HCT116 (cell line): Measurements from ENCODE around the gene CAB39. TPM values are rescaled to one million over a fixed set of nuclear protein-coding genes. Genes with fewer than 3 reads are reported as not detected.

Source experiments
- ATAC-seq: fragments of 200-7000 bp; cut with Tn5 transposase; 2 replicates; pipeline ENCODE4 v1.9.1; 2020; ENCODE audit warnings: mild to moderate bottlenecking, moderate library complexity
- BruUV-seq: library from RNA; stranded (reverse); fragments of 400-500 nt; replicated peaks from 2 replicates; lab custom pipeline; 2021; lab: Mats Ljungman, UMichigan
- CTCF ChIA-PET: fragments of 300-600 bp; sonication (Branson Sonifier 250); formaldehyde crosslinking; loops from one replicate; lab custom pipeline; 2021; ENCODE audit warnings: antibody characterized with exemption; lab: Charles Lee
- POLR2A ChIA-PET: fragments of 300-600, 350-600 bp; sonication (Branson Sonifier 250); formaldehyde crosslinking; loops from one replicate; lab custom pipeline; 2021; ENCODE audit warnings: antibody characterized with exemption; lab: Charles Lee
- RAD21 ChIA-PET, 2 experiments: fragments of 300-600 bp; sonication (Branson Sonifier 250); formaldehyde crosslinking; loops; one replicate each; lab custom pipeline; 2023; ENCODE audit warnings: low total read pairs in 2 of 2; ENCODE audit not compliant: uncharacterized antibody in 2 of 2, unreplicated experiment in 2 of 2, low non-redundant PET in 1 of 2; lab: Charles Lee
- DNase-seq: peaks from one replicate; pipeline ENCODE4 v3.0.0-alpha.2; 2010; ENCODE audit warnings: low read depth, low spot score
- H2AFZ ChIP-seq: fragments of 200-600 bp; shearing (Covaris generic), sonication (generic); 2 replicates; pipeline ENCODE4 v1.6.1; 2017; ENCODE audit warnings: low read depth, mixed run types, mixed read lengths, antibody characterized with exemption, low read length; ENCODE audit not compliant: poor library complexity, severe bottlenecking
- H3K27ac ChIP-seq: 2 replicates; pipeline ENCODE4 v1.5.1; 2012; ENCODE audit warnings: low read depth, low read length
- H3K27me3 ChIP-seq: fragments of 200-600 bp; sonication (generic); 2 replicates; pipeline ENCODE4 v1.6.1; 2016; ENCODE audit warnings: mixed run types, low read length, mixed read lengths; ENCODE audit not compliant: insufficient read depth
- H3K36me3 ChIP-seq, 2 experiments: fragments of 200-500 bp in 1 of 2; fragments of 200-600 bp in 1 of 2; sonication (Bioruptor generic) in 1 of 2; sonication (generic) in 1 of 2; 2 replicates each; pipeline versions ENCODE4 v1.5.1 to v1.6.1; 2014 to 2016; ENCODE audit warnings: low read length in 2 of 2, inconsistent platforms in 1 of 2, mixed read lengths in 1 of 2, mixed run types in 1 of 2; ENCODE audit not compliant: insufficient read depth in 2 of 2, control insufficient read depth in 1 of 2
- H3K4me1 ChIP-seq, 2 experiments: fragments of 200-600 bp in 1 of 2; sonication (generic) in 1 of 2; 2 replicates each; pipeline versions ENCODE4 v1.5.1 to v1.6.1; 2012 to 2017; ENCODE audit warnings: low read length in 2 of 2, inconsistent platforms in 1 of 2, mild to moderate bottlenecking in 1 of 2, mixed read lengths in 1 of 2, mixed run types in 1 of 2, moderate library complexity in 1 of 2; ENCODE audit not compliant: insufficient read depth in 2 of 2, control insufficient read depth in 1 of 2
- H3K4me2 ChIP-seq: fragments of 200-600 bp; sonication (generic); 2 replicates; pipeline ENCODE4 v1.6.1; 2017; ENCODE audit warnings: mixed run types, low read length, mixed read lengths
- H3K4me3 ChIP-seq, 2 experiments: fragments of 200-600 bp in 1 of 2; sonication (generic) in 1 of 2; replicated peaks in 1 of 2; 2 replicates each; pipeline ENCODE4 v1.5.1; 2011 to 2016; ENCODE audit warnings: low read length in 2 of 2, control low read depth in 1 of 2, low read depth in 1 of 2, mild to moderate bottlenecking in 1 of 2, mixed read lengths in 1 of 2, mixed run types in 1 of 2
- H3K79me2 ChIP-seq: fragments of 200-600 bp; sonication (generic); 2 replicates; pipeline ENCODE4 v1.6.1; 2017; ENCODE audit warnings: mild to moderate bottlenecking, mixed run types, low read length, moderate library complexity, mixed read lengths; ENCODE audit not compliant: insufficient read depth
- H3K9ac ChIP-seq: fragments of 200-600 bp; sonication (generic); 2 replicates; pipeline ENCODE4 v1.6.1; 2016; ENCODE audit warnings: low read length, mixed read lengths
- H3K9me2 ChIP-seq: fragments of 200-600 bp; sonication (generic), shearing (Covaris generic); 2 replicates; pipeline ENCODE4 v1.6.1; 2017; ENCODE audit warnings: mixed run types, mild to moderate bottlenecking, moderate library complexity; ENCODE audit not compliant: insufficient read depth
- H3K9me3 ChIP-seq, 2 experiments: fragments of 200-500 bp in 1 of 2; fragments of 200-600 bp in 1 of 2; sonication (Bioruptor generic) in 1 of 2; sonication (generic) in 1 of 2; 2 replicates each; pipeline ENCODE4 v1.6.1; 2014 to 2017; ENCODE audit warnings: low read length in 2 of 2, mixed read lengths in 2 of 2, inconsistent platforms in 1 of 2, low read depth in 1 of 2, mild to moderate bottlenecking in 1 of 2, mixed run types in 1 of 2, moderate library complexity in 1 of 2; ENCODE audit not compliant: control insufficient read depth in 1 of 2, insufficient read depth in 1 of 2
- H4K20me1 ChIP-seq: fragments of 200-600 bp; sonication (generic), shearing (Covaris generic); 2 replicates; pipeline ENCODE4 v1.6.1; 2017; ENCODE audit warnings: mixed run types, mild to moderate bottlenecking, moderate library complexity; ENCODE audit not compliant: insufficient read depth
- ATF3 ChIP-seq: IDR thresholded peaks from 2 replicates; pipeline ENCODE4 v1.6.1; 2012
- CEBPB ChIP-seq: IDR thresholded peaks from 2 replicates; pipeline ENCODE4 v1.6.1; 2012; ENCODE audit warnings: low read depth
- EGR1 ChIP-seq: IDR thresholded peaks from 2 replicates; pipeline ENCODE4 v1.6.1; 2012; ENCODE audit warnings: low read depth
- EZH2 ChIP-seq: fragments of 200-600 bp; sonication (generic); IDR thresholded peaks from 2 replicates; pipeline ENCODE4 v1.6.1; 2017; ENCODE audit warnings: antibody characterized with exemption, mixed run types
- EZH2phosphoT487 ChIP-seq: fragments of 200-600 bp; IDR thresholded peaks from 2 replicates; pipeline ENCODE4 v1.6.1; 2018; ENCODE audit warnings: antibody characterized with exemption, borderline replicate concordance
- FOSL1 ChIP-seq: IDR thresholded peaks from 2 replicates; pipeline ENCODE4 v1.6.1; 2012; ENCODE audit warnings: low read depth
- JUND ChIP-seq: IDR thresholded peaks from 2 replicates; pipeline ENCODE4 v1.6.1; 2012
- MAX ChIP-seq: IDR thresholded peaks from 2 replicates; pipeline ENCODE4 v1.6.1; 2012
- POLR2AphosphoS5 ChIP-seq: IDR thresholded peaks from 2 replicates; pipeline ENCODE4 v1.6.1; 2011; ENCODE audit warnings: mild to moderate bottlenecking, low read depth, low read length, moderate library complexity
- RAD21 ChIP-seq: IDR thresholded peaks from 2 replicates; pipeline ENCODE4 v1.6.1; 2012; ENCODE audit warnings: low read depth, mild to moderate bottlenecking
- SP1 ChIP-seq: IDR thresholded peaks from 2 replicates; pipeline ENCODE4 v1.6.1; 2012; ENCODE audit warnings: low read depth
- ZNF274 ChIP-seq: fragments of 200-500 bp; sonication (Bioruptor generic); IDR thresholded peaks from 2 replicates; pipeline ENCODE4 v1.6.1; 2014; ENCODE audit warnings: mild to moderate bottlenecking, low read depth, low read length, inconsistent platforms
- intact Hi-C: fragments of 100-400 bp; cut with micrococcal nuclease; formaldehyde crosslinking; loops from 2 replicates; pipeline ENCODE4 v1.10.0; 2022
- total RNA-seq: library from RNA; stranded (reverse); gene quantifications from one replicate; pipeline ENCODE4 v1.2.1, GENCODE V29; 2021; ENCODE audit not compliant: unreplicated experiment

CAB39 gene
- total RNA-seq, 1 experiment from 2014 or later, result 63.6 TPM

- peak overlapping the region; percentile 98 for H3K4me2 ChIP-seq
- no peak for TF ChIP-seq EZH2
- no peak for TF ChIP-seq ATF3
- no peak for TF ChIP-seq MAX
- TF ChIP-seq JUND, result no peak
- TF ChIP-seq POLR2AphosphoS5, result no peak
- H3K4me1 ChIP-seq, result peaks cover 24 to 34% of the 10 kb centered on the region in 2 experiments
- no peak for DNase-seq
- no TSS peak for BruUV-seq
- H3K36me3 ChIP-seq, result no peaks in the 10 kb centered on the region
- H3K9me3 ChIP-seq, result no peaks in the 10 kb centered on the region
- no peaks in the 10 kb centered on the region for H4K20me1 ChIP-seq
- H3K79me2 ChIP-seq, result peaks cover 6% of the 10 kb centered on the region; the same call in 1 of the 2 replicates
- H2AFZ ChIP-seq, result peak overlapping the region; percentile 88
- no peak overlapping the region for H3K9ac ChIP-seq
- ChIA-PET POLR2A (no interaction called here), CTCF (interaction anchor here (0.8 to 1.4 kb wide), 2 partner anchors 11 to 16 kb away, joined by 3 to 4 read pairs; no protein-coding TSS in a partner anchor), RAD21 (no interaction called here)
- H3K9me2 ChIP-seq, result no peaks in the 10 kb centered on the region
- H3K27me3 ChIP-seq, result no peaks in the 10 kb centered on the region
- H3K4me3 ChIP-seq, result peak overlapping the region in 1 of 2 experiments; percentile 92; a peak in 3 of 4 replicates
- no peak overlapping the region; the same call in 1 of the 2 replicates for H3K27ac ChIP-seq
- intact Hi-C loops, result loop anchor here (1.0 kb wide), 1 partner anchor 13 kb away; no protein-coding TSS in a partner anchor
- ATAC-seq, result no peak
These were observed 150.9 kb downstream of the CAB39 start for GRCh38 chr2:230863442-230864121.

DNA sequence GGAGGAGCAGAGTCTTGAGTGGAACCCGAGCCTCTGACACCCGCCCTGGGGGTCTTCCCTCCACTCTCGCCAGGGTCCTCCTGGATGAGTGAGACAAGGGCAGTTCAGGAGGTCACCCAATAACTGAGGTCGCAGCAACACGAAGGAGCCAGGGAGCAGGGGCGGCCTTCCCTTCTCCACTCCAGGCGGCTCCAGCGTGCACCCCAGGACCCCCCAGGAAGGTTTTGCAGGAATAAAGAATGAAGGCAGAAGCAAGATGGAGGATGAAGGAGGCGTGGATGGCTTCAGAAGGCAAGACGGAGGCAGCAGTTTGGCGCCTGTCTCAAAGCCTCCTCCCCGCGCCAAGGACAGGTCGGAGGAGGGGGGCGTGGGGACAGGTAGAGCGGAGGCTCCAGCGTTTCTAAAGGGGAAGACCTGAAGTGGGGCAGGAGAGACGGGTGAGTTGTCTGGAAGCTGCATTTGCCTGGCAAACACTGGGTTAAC is 151.5 kb downstream of the CAB39 start:
- H3K9me2 ChIP-seq, result no peaks in the 10 kb centered on the region
- ATAC-seq (no peak; the same call in 1 of the 2 replicates), DNase-seq (no peak)
- peak overlapping the region; percentile 88 for H2AFZ ChIP-seq
- H3K27ac ChIP-seq, result peak overlapping the region; percentile 33
- ChIA-PET POLR2A (no interaction called here), CTCF (interaction anchor here (1.0 to 1.4 kb wide), 3 partner anchors 11 to 40 kb away, joined by 4 to 7 read pairs (median 4); no protein-coding TSS in a partner anchor), RAD21 (no interaction called here)
- peak overlapping the region; percentile 80 for H3K9ac ChIP-seq
- no TSS peak for BruUV-seq
- peak overlapping the region; percentile 44 to 92 for H3K4me3 ChIP-seq
- intact Hi-C loops, result loop anchor here (1.0 kb wide), 1 partner anchor 14 kb away; no protein-coding TSS in a partner anchor
- peak overlapping the region; percentile 98 for H3K4me2 ChIP-seq
- TF ChIP-seq RAD21 (no peak), MAX (no peak), EZH2phosphoT487 (no peak), JUND (no peak), POLR2AphosphoS5 (no peak), ZNF274 (no peak), EGR1 (no peak), FOSL1 (no peak), CEBPB (no peak), SP1 (no peak)
- H4K20me1 ChIP-seq, result no peaks in the 10 kb centered on the region
- no peaks in the 10 kb centered on the region for H3K9me3 ChIP-seq
- H3K36me3 ChIP-seq, result no peaks in the 10 kb centered on the region; a peak in 1 of 4 replicates
- H3K4me1 ChIP-seq, result peaks cover 24 to 34% of the 10 kb centered on the region in 2 experiments
- no peaks in the 10 kb centered on the region for H3K27me3 ChIP-seq
- H3K79me2 ChIP-seq, result peaks cover 6% of the 10 kb centered on the region; the same call in 1 of the 2 replicates
